ENCODE measurements around the gene NEURL1.
"Not testable (repeated sequence)": the region's sequence is repeated elsewhere in the genome, so short reads cannot be mapped to it uniquely, and the experiment has no call there.

NEURL1 gene

GRCh38 chr10:103492655-103493261 is 747 bp upstream of the NEURL1 start:
- no peak for ATAC-seq (replicated peaks)
- DNase-seq = no peak
- no peak overlapping the region for H3K27ac Mint-ChIP-seq
- H3K4me3 Mint-ChIP-seq = peak overlapping the region; percentile 83 to 88
- H3K4me1 Mint-ChIP-seq = peaks cover 29 to 44% of the 10 kb centered on the region in 2 donors
- no peaks in the 10 kb centered on the region for H3K9me3 Mint-ChIP-seq
- H3K27me3 Mint-ChIP-seq = peaks cover 44 to 61% of the 10 kb centered on the region in 2 donors
- no peaks in the 10 kb centered on the region for H3K36me3 Mint-ChIP-seq

DNA sequence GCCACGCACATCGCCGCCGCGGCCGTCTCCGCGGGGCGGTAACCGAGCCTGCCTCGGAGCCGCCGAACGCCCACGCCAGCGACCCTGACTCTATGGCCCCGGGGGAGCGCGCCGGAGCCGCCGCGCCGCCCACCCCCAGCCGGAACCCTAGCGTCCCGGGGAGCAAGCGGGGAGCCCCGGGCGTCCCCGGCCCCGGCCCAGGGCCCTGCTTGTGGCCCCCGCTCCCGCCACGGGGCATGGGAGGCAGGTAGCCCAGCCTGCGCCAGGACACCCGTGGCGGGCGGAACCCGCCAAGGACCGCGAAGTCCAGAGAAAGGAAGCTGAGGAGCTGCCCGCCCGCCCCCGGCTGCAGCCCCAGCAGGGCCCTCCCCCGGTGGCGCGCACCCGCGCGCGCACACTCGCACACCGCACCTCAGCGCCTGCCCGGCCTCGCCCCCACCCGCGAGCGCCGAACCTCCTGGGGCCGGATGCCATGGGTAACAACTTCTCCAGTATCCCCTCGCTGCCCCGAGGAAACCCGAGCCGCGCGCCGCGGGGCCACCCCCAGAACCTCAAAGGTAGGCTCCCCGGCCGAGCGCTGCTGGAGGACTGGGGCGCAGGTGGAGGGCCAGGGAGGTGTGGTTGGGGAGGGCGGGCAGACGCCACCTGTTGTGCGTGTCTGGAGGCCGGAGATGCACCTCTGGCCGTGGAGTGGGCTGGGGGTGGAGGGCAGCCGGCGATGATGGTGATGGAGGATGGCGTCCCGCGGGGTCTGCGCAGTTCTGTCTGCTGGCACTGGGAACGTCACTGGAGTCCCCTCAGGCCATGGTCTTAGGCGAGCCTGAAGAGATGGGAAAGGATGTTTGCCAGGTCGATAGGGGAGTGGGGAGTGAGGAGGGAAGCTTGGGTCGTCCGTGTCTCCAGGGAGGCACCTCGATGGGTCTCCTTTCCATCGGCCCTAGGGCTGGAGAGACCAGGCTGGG is 692 bp downstream of the NEURL1 start:
- no peak for DNase-seq
- Mint-ChIP-seq H3K27ac (no peak overlapping the region), H3K36me3 (no peaks in the 10 kb centered on the region), H3K9me3 (no peaks in the 10 kb centered on the region), H3K27me3 (peaks cover 50 to 72% of the 10 kb centered on the region in 2 donors), H3K4me1 (peaks cover 29 to 44% of the 10 kb centered on the region in 2 donors), H3K4me3 (peak overlapping the region; percentile 66 to 72)
- peak; percentile 22 to 24 for ATAC-seq (replicated peaks)

DNA sequence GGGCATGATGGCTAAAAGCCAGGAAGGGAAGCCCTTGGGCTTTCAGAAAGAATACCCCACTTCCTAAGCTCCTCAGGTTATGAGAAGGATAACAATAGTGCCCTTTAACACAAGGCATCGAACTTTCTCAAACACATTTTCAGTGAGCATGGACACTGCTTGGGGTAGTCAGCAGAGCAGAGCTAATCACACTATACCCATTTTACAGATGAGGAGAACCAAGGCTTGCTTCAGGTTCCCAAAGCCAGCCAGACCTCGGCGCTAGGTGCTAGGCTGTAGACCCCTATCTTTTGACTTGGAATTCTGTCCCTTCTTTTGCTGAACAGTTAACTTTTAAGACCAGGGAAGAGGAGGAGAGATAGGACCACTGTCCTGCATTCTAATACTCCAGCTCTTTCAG is 1.8 kb downstream of the NEURL1 start:
- peaks cover 25 to 36% of the 10 kb centered on the region in 2 donors for H3K4me1 Mint-ChIP-seq
- H3K9me3 Mint-ChIP-seq = no peaks in the 10 kb centered on the region
- H3K4me3 Mint-ChIP-seq = no peak overlapping the region
- no peaks in the 10 kb centered on the region for H3K36me3 Mint-ChIP-seq
- DNase-seq (no peak), ATAC-seq (replicated peaks) (no peak)
- H3K27me3 Mint-ChIP-seq = peaks cover 55 to 76% of the 10 kb centered on the region in 2 donors
- no peak overlapping the region for H3K27ac Mint-ChIP-seq

GRCh38 chr10:103497161-103497915 is 3.8 kb downstream of the NEURL1 start:
- Mint-ChIP-seq H3K36me3 (no peaks in the 10 kb centered on the region), H3K4me1 (peaks cover 11 to 16% of the 10 kb centered on the region in 2 donors), H3K4me3 (no peak overlapping the region), H3K27ac (no peak overlapping the region), H3K27me3 (peaks cover 56 to 75% of the 10 kb centered on the region in 2 donors), H3K9me3 (no peaks in the 10 kb centered on the region)
- DNase-seq (no peak), ATAC-seq (replicated peaks) (no peak)

GRCh38 chr10:103498936-103499638 is 5.6 kb downstream of the NEURL1 start:
- Mint-ChIP-seq H3K4me1 (peaks cover 6 to 7% of the 10 kb centered on the region in 2 donors), H3K27ac (no peak overlapping the region), H3K36me3 (no peaks in the 10 kb centered on the region), H3K4me3 (no peak overlapping the region), H3K27me3 (peaks cover 59 to 75% of the 10 kb centered on the region in 2 donors), H3K9me3 (no peaks in the 10 kb centered on the region)
- DNase-seq (no peak), ATAC-seq (replicated peaks) (no peak)

- Mint-ChIP-seq H3K9me3 (no peaks in the 10 kb centered on the region), H3K4me1 (peaks cover 6 to 7% of the 10 kb centered on the region in 2 donors), H3K36me3 (no peaks in the 10 kb centered on the region), H3K4me3 (no peak overlapping the region), H3K27ac (no peak overlapping the region), H3K27me3 (peaks cover 57 to 71% of the 10 kb centered on the region in 2 donors)
- DNase-seq (no peak), ATAC-seq (replicated peaks) (no peak)
These were observed 6.4 kb downstream of the NEURL1 start for GRCh38 chr10:103499881-103500280.

GRCh38 chr10:103500481-103500880 is 7.0 kb downstream of the NEURL1 start:
- H3K27me3 Mint-ChIP-seq = peaks cover 52 to 67% of the 10 kb centered on the region in 2 donors

DNA sequence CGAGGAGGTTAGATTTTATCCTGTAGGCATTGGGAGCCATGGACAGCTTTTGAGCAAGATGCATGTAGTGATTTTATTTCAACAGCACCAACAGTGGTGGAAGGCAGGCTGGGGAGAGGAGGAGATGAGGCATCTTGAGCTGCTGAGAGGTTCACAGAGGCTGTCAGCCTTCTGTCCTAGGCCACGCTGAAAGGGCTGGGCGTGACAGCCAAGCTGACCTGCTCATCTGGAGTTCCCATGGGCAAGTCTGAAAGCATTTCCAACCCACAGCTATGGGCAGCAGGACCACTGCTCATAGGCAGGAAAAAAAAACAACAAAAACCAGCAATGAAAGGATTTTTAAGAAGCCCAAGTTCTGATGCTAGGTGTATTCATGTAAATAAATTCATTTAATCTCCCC is 7.7 kb downstream of the NEURL1 start:
- H3K27me3 Mint-ChIP-seq = peaks cover 56 to 67% of the 10 kb centered on the region in 2 donors
- H3K36me3 Mint-ChIP-seq = no peaks in the 10 kb centered on the region
- H3K9me3 Mint-ChIP-seq = no peaks in the 10 kb centered on the region
- H3K4me1 Mint-ChIP-seq = peaks cover 6 to 7% of the 10 kb centered on the region in 2 donors
- H3K4me3 Mint-ChIP-seq = no peak overlapping the region
- H3K27ac Mint-ChIP-seq = no peak overlapping the region
- DNase-seq (no peak), ATAC-seq (replicated peaks) (no peak)

More at GRCh38 chr10:103500481-103500880, 7.0 kb downstream of the NEURL1 start:
- Mint-ChIP-seq H3K4me3 (no peak overlapping the region), H3K27ac (no peak overlapping the region), H3K9me3 (no peaks in the 10 kb centered on the region), H3K4me1 (peaks cover 6 to 7% of the 10 kb centered on the region in 2 donors), H3K36me3 (no peaks in the 10 kb centered on the region)
- no peak for ATAC-seq (replicated peaks)
- no peak for DNase-seq

DNA sequence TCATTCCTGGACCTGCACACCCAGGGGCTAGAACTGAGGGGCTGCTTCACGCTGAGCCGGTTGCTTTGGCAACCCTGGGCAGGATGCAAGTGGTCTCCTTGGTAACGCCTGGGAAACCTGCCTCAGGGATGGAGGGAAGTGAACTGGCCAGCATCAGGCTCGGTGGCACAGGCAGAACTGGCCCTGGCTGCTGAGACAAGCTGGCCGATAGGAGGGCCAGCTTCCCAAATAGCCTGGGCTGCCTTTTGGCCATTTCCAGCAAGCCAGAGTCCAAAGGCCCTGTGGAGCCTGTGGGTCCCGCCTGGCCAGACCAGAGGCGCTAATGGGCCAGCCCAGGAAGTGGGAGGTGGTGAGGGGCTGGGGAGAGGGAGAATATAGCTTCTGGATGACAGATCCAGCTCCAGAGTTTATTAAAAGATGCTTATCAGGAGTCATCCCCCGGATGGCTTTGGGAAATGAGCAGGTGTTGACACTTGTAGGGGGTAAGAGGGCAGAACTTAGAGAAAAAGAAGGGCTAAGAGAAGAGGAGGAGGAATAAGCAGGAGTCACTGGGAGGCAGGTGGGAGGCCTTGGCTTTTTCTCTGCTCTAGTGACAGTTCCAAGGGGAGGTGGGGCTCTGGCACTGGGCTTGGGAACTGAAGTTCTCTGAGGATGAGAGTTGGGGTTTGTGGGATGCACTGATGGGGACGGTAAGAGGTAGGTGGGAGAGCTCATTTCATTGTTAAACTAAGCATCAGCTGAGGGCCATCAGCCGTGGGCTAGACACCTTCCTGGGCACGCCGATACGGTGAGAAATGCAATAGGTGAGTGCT is 9.6 kb downstream of the NEURL1 start:
- no peaks in the 10 kb centered on the region for H3K36me3 Mint-ChIP-seq
- DNase-seq = no peak
- H3K27ac Mint-ChIP-seq = no peak overlapping the region
- no peaks in the 10 kb centered on the region for H3K9me3 Mint-ChIP-seq
- peaks cover 61 to 70% of the 10 kb centered on the region in 2 donors for H3K27me3 Mint-ChIP-seq
- no peak for ATAC-seq (replicated peaks)
- no peak overlapping the region for H3K4me3 Mint-ChIP-seq
- H3K4me1 Mint-ChIP-seq = peaks cover 6 to 7% of the 10 kb centered on the region in 2 donors

DNA sequence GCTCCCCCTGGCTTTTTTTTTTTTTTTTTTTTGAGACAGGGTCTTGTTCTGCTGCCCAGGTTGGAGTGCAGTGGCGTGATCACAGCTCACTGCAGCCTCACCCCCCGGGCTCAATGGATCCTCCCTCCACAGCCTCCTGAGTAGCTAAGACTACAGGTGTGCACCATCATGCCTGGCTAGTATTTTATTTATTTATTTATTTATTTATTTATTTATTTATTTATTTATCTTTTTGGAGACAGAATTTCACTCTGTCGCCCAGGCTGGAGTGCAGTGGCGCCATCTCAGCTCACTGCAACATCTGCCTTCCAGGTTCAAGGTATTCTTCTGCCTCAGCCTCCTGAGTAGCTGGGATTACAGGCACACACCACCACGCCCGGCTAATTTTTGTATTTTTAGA is 10.3 kb downstream of the NEURL1 start:
- H3K36me3 Mint-ChIP-seq; H3K9me3 Mint-ChIP-seq; ATAC-seq (replicated peaks); H3K4me3 Mint-ChIP-seq; H3K4me1 Mint-ChIP-seq; H3K27ac Mint-ChIP-seq; DNase-seq: not testable (repeated sequence)
- peaks cover 57 to 71% of the 10 kb centered on the region in 2 donors for H3K27me3 Mint-ChIP-seq

GRCh38 chr10:103504181-103504783 is 10.8 kb downstream of the NEURL1 start:
- no peak overlapping the region for H3K27ac Mint-ChIP-seq

DNA sequence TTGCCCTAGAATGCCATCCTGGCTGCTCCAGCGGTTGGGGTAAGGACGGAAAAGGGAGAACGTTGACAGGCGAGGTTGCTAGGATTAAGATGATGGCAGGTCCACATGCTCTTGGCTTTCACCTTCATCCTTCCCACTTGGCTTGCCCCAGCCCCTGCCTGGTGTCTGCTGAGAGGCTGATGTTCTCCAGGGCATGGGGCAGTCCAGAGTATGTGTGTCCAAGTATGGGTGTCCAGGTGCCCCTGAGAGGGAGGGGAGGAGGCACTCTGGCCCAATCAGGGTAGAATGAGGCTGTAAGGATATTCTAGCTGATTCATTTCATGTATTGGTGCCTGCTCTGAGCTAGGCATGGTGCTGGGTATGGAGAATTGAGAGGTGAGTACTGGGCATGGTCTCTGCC is 12.6 kb downstream of the NEURL1 start:
- H3K27ac Mint-ChIP-seq = no peak overlapping the region
- no peak overlapping the region for H3K4me3 Mint-ChIP-seq
- peaks cover 43 to 57% of the 10 kb centered on the region in 2 donors for H3K27me3 Mint-ChIP-seq

More at GRCh38 chr10:103504181-103504783, 10.8 kb downstream of the NEURL1 start:
- Mint-ChIP-seq H3K27me3 (peaks cover 55 to 66% of the 10 kb centered on the region in 2 donors), H3K4me3 (no peak overlapping the region), H3K36me3 (no peaks in the 10 kb centered on the region), H3K9me3 (no peaks in the 10 kb centered on the region), H3K4me1 (peaks cover 6 to 7% of the 10 kb centered on the region in 2 donors)
- peak; percentile 73 to 75 for ATAC-seq (replicated peaks)
- DNase-seq = no peak

More for the DNA sequence above, 12.6 kb downstream of the NEURL1 start:
- Mint-ChIP-seq H3K4me1 (peaks cover 6 to 7% of the 10 kb centered on the region in 2 donors), H3K36me3 (no peaks in the 10 kb centered on the region), H3K9me3 (no peaks in the 10 kb centered on the region)
- DNase-seq = no peak
- no peak for ATAC-seq (replicated peaks)
